ENCODE results near the gene MED25. TPM values are rescaled to one million over a fixed set of nuclear protein-coding genes. Genes with fewer than 3 reads are reported as not detected.
A peak's percentile ranks its signal among the peaks of the same experiment; 100 is the strongest.

The MED25 gene
- total and polyA plus RNA-seq, 5 donors = 37.8 to 50.4 (median 41.5) TPM

GRCh38 chr19:49844138-49845095, 26.3 kb downstream of the MED25 start:
- intact Hi-C loops (cut with DNase I) = no loop called here
- H3K27ac ChIP-seq (ENCODE audit: low read length) = no peak overlapping the region
- H3K4me1 ChIP-seq (ENCODE audit: control insufficient read depth, insufficient read depth, low read length) = no peaks in the 10 kb centered on the region
- H3K4me3 ChIP-seq (ENCODE audit: low read length) = no peak overlapping the region
- DNase-seq (no peak), ATAC-seq (no peak)
- no peaks in the 10 kb centered on the region for H3K9me3 ChIP-seq (ENCODE audit: control insufficient read depth, low read length)
- WGBS = 81% methylated on average over 18 of the region's 18 CpGs
- no peaks in the 10 kb centered on the region for H3K27me3 ChIP-seq (ENCODE audit: control insufficient read depth, insufficient read depth)

DNA sequence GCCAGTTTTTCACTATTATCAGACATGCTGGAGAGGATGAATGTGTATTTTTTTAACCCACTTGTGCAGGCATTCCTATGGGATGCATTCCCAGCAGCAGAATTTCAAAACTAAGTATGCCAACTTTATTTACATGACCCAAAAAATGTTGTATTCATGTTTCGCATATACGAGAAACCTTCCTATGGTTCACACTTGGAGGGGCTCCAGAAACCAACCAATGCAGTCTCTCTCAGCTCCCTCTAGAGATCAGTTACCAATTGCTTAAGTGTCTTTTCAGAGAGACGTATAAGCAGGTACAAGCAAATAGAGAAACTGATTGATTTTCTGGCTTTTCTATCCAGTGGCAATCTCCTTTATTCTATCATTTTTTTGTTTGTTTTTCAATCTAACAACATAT, 27.3 kb downstream of the MED25 start:
- intact Hi-C loops (cut with DNase I) = no loop called here
- no peaks in the 10 kb centered on the region for H3K9me3 ChIP-seq (ENCODE audit: control insufficient read depth, low read length)
- no peak overlapping the region for H3K27ac ChIP-seq (ENCODE audit: low read length)
- DNase-seq = no peak
- no peak for ATAC-seq
- H3K27me3 ChIP-seq (ENCODE audit: control insufficient read depth, insufficient read depth) = no peaks in the 10 kb centered on the region
- WGBS = 67% methylated on average over 3 of the region's 3 CpGs
- no peaks in the 10 kb centered on the region for H3K4me1 ChIP-seq (ENCODE audit: control insufficient read depth, insufficient read depth, low read length)
- no peak overlapping the region for H3K4me3 ChIP-seq (ENCODE audit: low read length)

DNA sequence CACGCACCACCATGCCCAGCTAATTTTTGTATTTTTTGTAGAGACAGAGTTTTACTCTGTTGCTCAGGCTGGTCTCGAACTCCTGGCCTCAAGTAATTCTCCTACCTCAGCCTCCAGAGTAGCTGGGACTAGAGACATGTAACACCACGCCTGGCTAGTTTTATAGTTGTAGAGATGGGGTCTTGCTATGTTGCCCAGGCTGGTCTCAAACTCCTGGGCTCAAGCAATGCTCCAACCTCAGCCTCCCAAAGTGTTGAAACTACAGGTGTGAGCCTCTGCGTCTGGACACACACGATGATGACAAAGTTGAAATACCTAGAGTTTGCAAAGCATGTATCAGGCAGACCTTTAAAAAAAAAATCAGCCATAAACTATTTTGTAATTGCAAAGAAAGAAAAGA, 28.3 kb downstream of the MED25 start:
- no peak overlapping the region for H3K27ac ChIP-seq (ENCODE audit: low read length)
- ATAC-seq = no peak
- 71% methylated on average over 5 of the region's 5 CpGs for WGBS

GRCh38 chr19:49847731-49848696, 29.9 kb downstream of the MED25 start:
- intact Hi-C loops (cut with DNase I) = no loop called here
- DNase-seq = peak in 2 of 3 donors; percentile 23 to 31
- no peak overlapping the region for H3K4me3 ChIP-seq (ENCODE audit: low read length)
- no peak overlapping the region for H3K27ac ChIP-seq (ENCODE audit: low read length)
- no peak for ATAC-seq
- H3K27me3 ChIP-seq (ENCODE audit: control insufficient read depth, insufficient read depth) = no peaks in the 10 kb centered on the region
- no peaks in the 10 kb centered on the region for H3K9me3 ChIP-seq (ENCODE audit: control insufficient read depth, low read length)
- 90% methylated on average over 10 of the region's 10 CpGs for WGBS
- H3K4me1 ChIP-seq (ENCODE audit: control insufficient read depth, insufficient read depth, low read length) = peaks cover 6% of the 10 kb centered on the region

More for the DNA sequence above, 28.3 kb downstream of the MED25 start:
- no peak overlapping the region for H3K4me3 ChIP-seq (ENCODE audit: low read length)
- intact Hi-C loops (cut with DNase I) = no loop called here
- no peaks in the 10 kb centered on the region for H3K9me3 ChIP-seq (ENCODE audit: control insufficient read depth, low read length)
- no peaks in the 10 kb centered on the region for H3K4me1 ChIP-seq (ENCODE audit: control insufficient read depth, insufficient read depth, low read length)
- H3K27me3 ChIP-seq (ENCODE audit: control insufficient read depth, insufficient read depth) = no peaks in the 10 kb centered on the region
- DNase-seq = no peak

DNA sequence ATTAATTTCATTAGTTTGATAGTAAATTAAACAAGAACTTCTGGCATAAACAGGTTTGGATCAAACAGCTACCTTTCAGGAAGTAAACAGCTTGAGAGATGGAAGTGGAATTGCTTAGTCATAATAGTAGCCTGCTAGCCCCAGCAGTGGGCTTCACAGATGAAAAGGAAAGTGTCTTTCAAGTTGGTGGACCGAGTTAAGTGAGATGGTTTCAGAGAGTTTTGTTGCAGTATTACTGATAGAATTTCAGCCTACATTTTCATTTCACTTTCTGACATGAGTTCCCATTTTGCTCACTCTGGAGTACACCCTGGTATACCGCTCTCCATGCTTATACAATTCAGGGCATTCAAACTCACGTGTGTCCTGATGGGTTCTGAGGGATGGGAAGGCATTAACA, 30.8 kb downstream of the MED25 start:
- Histone ChIP-seq H3K27me3 (ENCODE audit: control insufficient read depth, insufficient read depth) (no peaks in the 10 kb centered on the region), H3K9me3 (ENCODE audit: control insufficient read depth, low read length) (no peaks in the 10 kb centered on the region), H3K4me3 (ENCODE audit: low read length) (no peak overlapping the region), H3K27ac (ENCODE audit: low read length) (no peak overlapping the region), H3K4me1 (ENCODE audit: control insufficient read depth, insufficient read depth, low read length) (peaks cover 6% of the 10 kb centered on the region)
- 90% methylated on average over 3 of the region's 3 CpGs for WGBS
- DNase-seq = no peak
- no peak for ATAC-seq
- intact Hi-C loops (cut with DNase I) = no loop called here

DNA sequence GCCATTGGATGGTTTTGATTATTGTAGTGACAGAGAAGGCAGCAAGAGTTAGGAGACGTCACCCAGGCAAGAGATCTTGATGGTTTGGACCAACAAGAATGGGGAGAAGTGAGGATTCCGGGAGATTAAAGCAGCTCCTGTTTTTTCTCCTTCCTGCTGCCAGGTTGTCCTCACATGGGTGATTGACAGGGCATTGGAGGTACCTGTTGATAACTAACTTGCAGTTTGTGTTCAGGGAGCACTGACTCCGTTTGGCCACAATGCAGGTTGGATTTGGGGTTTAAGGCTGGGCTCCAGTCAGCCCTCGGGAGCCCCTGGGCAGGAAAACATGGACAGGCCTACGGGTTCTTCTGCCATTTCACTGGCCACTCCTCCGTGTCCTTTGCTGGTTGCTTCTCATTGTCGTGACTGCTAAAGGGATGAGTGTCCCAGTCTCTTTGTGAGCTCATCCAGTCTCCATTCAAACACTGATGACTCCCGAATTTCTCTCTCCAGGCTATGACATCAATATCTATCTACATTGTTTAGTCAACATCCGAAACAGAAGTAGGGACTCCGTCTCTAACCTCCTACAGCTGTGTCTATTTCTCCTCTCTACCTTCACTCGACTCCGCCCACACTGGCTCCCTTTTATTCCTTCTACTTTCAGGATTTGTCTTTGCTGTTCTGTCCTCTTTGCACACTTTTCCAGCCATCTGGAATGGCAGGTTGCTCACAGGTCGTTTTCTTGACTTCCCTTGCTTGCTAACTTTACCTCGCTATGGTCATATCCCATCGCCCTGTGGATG, 31.5 kb downstream of the MED25 start:
- ATAC-seq = no peak
- 91% methylated on average over 15 of the region's 15 CpGs for WGBS
- peak overlapping the region; percentile 21 for H3K4me3 ChIP-seq (ENCODE audit: low read length)

DNA sequence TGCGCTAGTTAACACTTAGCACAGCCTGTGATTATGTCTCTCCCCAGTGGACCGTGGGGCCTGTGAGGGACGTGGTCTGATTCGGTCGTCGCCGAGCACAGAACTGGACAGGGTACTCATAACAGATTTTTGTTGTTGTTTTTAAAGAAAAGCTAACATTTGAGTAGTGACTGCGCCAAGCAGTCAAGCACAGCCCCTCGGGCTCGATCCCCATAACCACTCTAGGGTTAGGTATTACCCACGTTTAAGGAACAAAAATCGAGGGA, 32.1 kb downstream of the MED25 start:
- peak; percentile 0 to 2 for ATAC-seq
- intact Hi-C loops (cut with DNase I) = loop anchor here in 1 of 4 donors (10.0 kb wide), 1 partner anchor 165 kb away; the partner anchor contains the start of gene ADM5
- Histone ChIP-seq H3K9me3 (ENCODE audit: control insufficient read depth, low read length) (no peaks in the 10 kb centered on the region), H3K4me1 (ENCODE audit: control insufficient read depth, insufficient read depth, low read length) (peaks cover 6% of the 10 kb centered on the region), H3K4me3 (ENCODE audit: low read length) (peak overlapping the region; percentile 21), H3K27ac (ENCODE audit: low read length) (peak overlapping the region; percentile 53), H3K27me3 (ENCODE audit: control insufficient read depth, insufficient read depth) (no peaks in the 10 kb centered on the region)
- DNase-seq = peak in 1 of 3 donors; percentile 50
- WGBS = 56% methylated on average over 12 of the region's 12 CpGs

More for the DNA sequence above, 31.5 kb downstream of the MED25 start:
- Histone ChIP-seq H3K4me1 (ENCODE audit: control insufficient read depth, insufficient read depth, low read length) (peaks cover 6% of the 10 kb centered on the region), H3K9me3 (ENCODE audit: control insufficient read depth, low read length) (no peaks in the 10 kb centered on the region), H3K27ac (ENCODE audit: low read length) (peak overlapping the region; percentile 53), H3K27me3 (ENCODE audit: control insufficient read depth, insufficient read depth) (no peaks in the 10 kb centered on the region)
- intact Hi-C loops (cut with DNase I) = loop anchor here in 1 of 4 donors (10.0 kb wide), 1 partner anchor 165 kb away; the partner anchor contains the start of gene ADM5
- peak in 2 of 3 donors; percentile 15 to 35 for DNase-seq

DNA sequence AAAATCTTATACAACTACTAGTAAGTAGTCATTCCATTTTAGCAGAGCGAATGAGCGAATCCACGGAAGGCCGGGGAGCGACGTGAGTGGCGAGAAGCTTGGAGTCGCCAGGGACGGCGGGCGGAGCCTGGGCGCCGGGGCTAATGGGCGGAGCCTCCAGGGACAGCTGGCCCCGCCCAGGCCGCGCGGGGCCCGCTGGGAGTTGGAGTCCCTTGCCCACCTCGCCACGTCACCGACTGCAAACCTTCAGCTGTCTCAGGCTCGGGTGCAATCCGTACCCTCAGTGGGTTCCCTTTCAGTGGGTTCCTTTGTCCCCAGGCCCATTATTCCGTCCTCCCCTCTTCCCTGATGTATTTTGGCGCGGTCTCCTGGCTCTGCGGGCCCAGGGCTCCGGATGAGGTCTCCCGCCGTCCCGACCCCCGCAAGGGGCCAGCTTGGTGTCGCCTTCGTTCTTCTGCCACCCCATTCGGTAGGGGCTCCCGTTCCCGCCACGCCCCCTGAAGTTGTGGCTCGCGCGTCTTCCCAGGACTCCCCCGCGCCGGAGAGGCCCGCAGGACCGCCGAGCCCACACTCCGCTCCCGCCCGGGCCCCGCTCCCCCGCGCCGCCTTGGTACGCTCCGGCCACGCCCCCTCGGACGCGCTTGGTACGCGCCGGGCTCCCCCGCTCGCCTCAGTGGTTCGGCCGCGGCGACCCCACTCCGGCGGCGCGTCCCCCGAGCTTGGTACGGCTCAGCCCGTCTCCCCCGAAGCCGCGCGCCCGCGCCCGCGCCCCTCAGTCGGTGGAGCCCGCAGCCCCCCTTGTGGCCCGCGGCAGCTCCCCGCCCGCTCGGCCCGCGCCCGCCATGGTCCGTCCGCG, 32.6 kb downstream of the MED25 start, which contains the start of gene PTOV1:
TSS of gene PTOV1 (plus strand) at position 673 of the 856 bp plus-strand sequence.
- Histone ChIP-seq H3K9me3 (ENCODE audit: control insufficient read depth, low read length) (no peaks in the 10 kb centered on the region), H3K4me1 (ENCODE audit: control insufficient read depth, insufficient read depth, low read length) (peaks cover 6% of the 10 kb centered on the region), H3K27me3 (ENCODE audit: control insufficient read depth, insufficient read depth) (no peaks in the 10 kb centered on the region), H3K4me3 (ENCODE audit: low read length) (peak within 1 kb of the TSS; percentile 98), H3K27ac (ENCODE audit: low read length) (peak within 1 kb of the TSS; percentile 98)
- ATAC-seq (peak; percentile 95), DNase-seq (peak; percentile 92 to 97 (median 97))
- WGBS = under 1% methylated on average over 98 of the region's 98 CpGs
- intact Hi-C loops (cut with DNase I) = loop anchor here in 1 of 4 donors (10.0 kb wide), 1 partner anchor 166 kb away; the partner anchor contains the start of gene ADM5

- H3K27me3 ChIP-seq (ENCODE audit: control insufficient read depth, insufficient read depth) = no peaks in the 10 kb centered on the region
- peak; percentile 43 to 83 (median 71) for DNase-seq
- no peak for ATAC-seq
- H3K4me3 ChIP-seq (ENCODE audit: low read length) = peak overlapping the region; percentile 98
- H3K9me3 ChIP-seq (ENCODE audit: control insufficient read depth, low read length) = no peaks in the 10 kb centered on the region
- intact Hi-C loops (cut with DNase I) = loop anchor here in 1 of 4 donors (10.0 kb wide), 1 partner anchor 167 kb away; the partner anchor contains the start of gene ADM5
- peak overlapping the region; percentile 98 for H3K27ac ChIP-seq (ENCODE audit: low read length)
- 2% methylated on average over 76 of the region's 78 CpGs for WGBS
- peaks cover 6% of the 10 kb centered on the region for H3K4me1 ChIP-seq (ENCODE audit: control insufficient read depth, insufficient read depth, low read length)
These were observed 33.6 kb downstream of the MED25 start for GRCh38 chr19:49851456-49852259.

Measured in right cardiac atrium (tissue), 5 donors.